HG02938 (cell line): Measurements from ENCODE around the gene ACTN4.
A peak's percentile ranks its signal among the peaks of the same experiment; 100 is the strongest.
"Not testable (repeated sequence)": the region's sequence is repeated elsewhere in the genome, so short reads cannot be mapped to it uniquely, and the experiment has no call there.

Experiments used
- ATAC-seq: cut with Tn5 transposase; IDR thresholded peaks from one replicate; pipeline ENCODE4 v1.9.1; 2021; ENCODE audit warnings: mild to moderate bottlenecking, moderate library complexity; ENCODE audit not compliant: unreplicated experiment

ACTN4 gene

DNA sequence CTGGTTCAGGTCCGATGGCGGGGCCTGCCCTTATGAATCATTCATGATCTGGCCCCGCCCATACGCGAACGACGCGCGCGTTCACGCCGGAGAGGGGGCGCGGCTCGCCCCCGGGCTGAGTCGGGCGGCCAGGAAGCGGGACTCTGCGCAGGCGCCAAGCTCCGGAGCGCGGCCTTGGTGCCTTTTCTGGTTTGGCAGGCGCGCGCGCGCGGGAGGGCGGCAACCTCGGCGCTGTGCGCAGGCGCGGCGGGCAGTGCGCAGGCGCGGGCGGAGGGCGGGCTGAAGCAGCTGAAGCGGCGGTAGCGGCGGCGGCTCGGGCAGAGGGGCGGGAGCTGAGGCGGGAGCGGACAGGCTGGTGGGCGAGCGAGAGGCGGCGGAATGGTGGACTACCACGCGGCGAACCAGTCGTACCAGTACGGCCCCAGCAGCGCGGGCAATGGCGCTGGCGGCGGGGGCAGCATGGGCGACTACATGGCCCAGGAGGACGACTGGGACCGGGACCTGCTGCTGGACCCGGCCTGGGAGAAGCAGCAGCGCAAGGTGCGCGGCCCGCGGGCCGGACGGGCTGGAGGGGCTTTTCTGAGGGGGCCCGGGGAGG lies at the start of gene ACTN4:
Gene ACTN4, plus strand, starts transcription at position 282 of the 598 bp plus-strand sequence. Its CDS starts 97 bp downstream, at position 379.
- peak; percentile 79 for ATAC-seq

GRCh38 chr19:38599722-38600121 lies 47.7 kb upstream of the ACTN4 start:
- no peak for ATAC-seq

GRCh38 chr19:38602856-38603255 lies 44.6 kb upstream of the ACTN4 start:
- not testable (repeated sequence) for ATAC-seq

- ATAC-seq: no peak
Measured at GRCh38 chr19:38606131-38606530, 41.3 kb upstream of the ACTN4 start.

GRCh38 chr19:38614289-38614688 lies 33.2 kb upstream of the ACTN4 start:
- ATAC-seq: no peak

DNA sequence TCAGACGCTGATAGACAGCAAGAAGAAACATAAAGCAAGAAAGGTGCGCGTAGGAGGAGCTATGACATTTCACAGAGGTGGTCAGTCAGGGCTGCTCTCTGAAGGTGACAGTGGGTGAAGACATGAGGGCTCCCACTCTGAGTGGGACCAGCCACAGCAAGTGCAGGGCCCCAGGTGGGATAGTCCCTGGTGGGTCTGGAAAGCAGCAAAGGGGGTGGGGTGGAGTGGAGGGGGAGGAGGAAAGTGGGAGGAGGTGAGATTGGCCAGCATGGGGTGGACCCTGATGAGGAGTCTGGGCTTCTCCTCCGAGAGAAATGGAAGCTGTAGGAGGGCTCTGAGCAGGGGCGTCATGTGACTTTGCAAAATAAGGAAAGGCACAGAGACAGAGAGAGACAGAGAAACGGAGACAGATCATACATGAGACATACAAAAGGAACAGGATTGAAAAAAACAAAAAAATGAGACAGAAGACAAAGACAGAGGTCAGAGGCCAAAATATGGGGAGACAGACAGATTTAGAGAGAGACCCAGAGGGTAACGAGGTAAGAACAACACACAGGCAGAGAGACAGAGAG lies 32.4 kb upstream of the ACTN4 start:
- ATAC-seq: no peak

DNA sequence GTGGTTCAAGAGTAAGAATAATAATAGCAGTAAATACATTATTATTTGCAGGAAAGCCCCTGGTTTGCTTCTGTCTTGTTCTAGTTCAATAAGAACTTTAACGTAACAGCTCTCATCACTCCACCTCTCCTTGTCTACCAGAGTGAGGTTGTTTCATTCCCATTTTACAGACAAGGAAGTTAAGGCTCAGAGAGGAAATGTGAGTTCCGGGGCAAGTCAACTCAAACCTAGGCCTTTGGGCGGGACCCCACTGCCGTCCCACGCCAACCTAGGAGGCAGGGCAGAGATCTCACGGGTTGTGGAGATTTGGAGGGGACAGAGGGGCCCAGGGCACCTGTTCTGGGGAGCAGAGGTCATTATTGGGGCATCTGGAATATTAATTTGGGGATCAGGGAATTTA lies 31.2 kb upstream of the ACTN4 start:
- ATAC-seq: no peak

- no peak for ATAC-seq
Measured at GRCh38 chr19:38617283-38617763, 30.1 kb upstream of the ACTN4 start.

GRCh38 chr19:38617764-38618589 lies 29.5 kb upstream of the ACTN4 start, which contains the start of gene MAP4K1:
Gene MAP4K1 (minus strand): TSS chr19:38617953. CDS start chr19:38617895, 58 bp downstream.
- ATAC-seq: peak; percentile 50

DNA sequence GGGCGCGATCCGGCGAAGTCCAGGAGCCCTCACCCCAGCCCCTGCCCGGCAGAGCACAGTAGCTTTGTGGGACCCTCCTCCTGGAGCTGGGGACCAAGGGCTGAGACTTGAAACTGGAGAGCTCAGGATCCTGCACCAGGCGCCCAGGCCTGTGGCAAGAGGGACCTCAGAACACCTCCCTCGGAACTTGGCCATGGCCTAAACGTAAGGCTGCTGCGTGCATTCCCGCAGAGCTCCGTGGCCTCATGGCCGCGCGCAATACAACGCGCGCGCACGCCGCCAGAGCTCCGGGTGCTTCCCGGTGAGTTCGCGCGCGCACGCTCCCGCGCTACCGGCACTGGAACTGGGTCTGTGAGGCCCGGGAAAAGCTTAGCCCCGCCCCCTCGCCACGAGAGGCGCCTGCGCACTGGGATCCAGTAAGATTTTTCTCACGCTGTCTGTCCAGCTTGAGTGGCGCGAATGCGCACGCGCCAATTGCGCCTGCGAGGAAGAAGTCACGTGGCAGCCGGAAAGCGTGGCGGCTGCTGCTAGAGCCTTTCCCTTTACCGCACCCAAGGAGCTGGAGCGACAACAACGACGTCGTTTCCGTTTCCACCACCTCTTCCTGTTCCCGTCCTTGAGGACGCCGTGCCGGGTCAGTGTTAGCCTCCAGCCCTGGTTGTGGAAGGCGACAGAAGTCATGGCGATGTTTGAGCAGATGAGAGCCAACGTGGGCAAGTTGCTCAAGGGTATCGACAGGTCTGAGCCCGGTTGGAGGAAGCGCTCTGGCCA lies 28.7 kb upstream of the ACTN4 start, which contains the start of gene EIF3K:
Gene EIF3K, plus strand, starts transcription at position 599 of the 771 bp plus-strand sequence. Its CDS starts 81 bp downstream, at position 680.
- ATAC-seq: peak; percentile 69

DNA sequence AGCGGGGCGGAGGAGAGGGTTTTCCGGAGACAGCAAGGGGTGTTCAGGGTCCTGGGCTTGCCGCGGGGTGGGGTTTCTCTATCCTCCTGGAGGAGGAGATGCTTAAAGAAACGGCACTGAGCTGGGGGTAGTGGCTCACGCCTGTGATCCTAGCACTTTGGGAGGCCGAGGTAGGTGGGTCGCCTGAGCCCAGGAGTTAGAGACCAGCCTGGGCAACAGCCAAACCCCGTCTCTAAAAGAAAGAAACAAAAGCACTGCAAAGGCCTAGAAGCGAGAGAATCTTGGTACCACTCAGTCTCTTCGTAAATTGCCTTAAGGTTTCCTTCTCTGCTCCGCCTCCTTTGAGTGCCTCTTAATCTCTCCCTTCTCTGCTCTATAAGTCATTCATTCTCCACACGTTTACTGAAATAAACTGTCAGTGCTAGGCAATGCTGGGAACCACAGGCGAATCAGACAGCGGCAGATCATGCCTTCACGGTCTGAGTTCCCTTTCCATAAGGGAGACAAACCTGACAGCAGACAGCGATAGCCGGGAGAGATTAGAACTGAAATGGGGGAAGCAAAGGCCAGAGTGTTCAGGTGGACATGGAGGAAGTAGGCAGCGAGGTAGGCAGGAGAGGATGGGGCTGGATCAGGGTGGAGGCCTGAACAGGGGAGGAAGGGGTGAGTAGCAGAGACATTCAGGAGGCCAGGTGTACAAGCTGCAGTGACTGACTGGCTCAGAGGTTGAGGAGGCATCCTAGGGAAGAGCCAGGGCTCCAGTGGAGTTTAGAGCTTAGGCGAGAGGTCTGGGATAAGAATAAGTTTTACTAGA lies 27.9 kb upstream of the ACTN4 start:
- ATAC-seq: no peak

GRCh38 chr19:38624822-38625221 lies 22.6 kb upstream of the ACTN4 start:
- ATAC-seq: no peak

DNA sequence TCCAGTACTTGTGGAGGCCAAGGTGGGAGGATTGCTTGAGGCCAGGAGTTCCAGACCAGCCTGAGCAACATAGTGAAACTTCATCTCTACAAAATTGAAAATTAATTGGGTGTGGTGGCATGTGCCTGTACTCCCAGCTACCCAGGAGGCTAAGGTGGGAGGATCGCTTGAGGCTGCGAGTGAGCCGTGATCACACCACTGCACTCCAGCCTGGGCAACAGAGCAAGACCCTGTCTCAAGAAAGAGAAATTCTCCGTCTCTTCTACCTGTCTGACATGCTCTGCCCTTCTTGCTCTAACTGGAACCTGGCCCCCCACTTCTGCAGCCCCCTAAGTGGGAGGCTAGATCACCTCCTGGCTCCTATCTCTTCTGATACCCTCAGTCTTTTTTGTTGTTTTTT lies 21.0 kb upstream of the ACTN4 start:
- no peak for ATAC-seq

DNA sequence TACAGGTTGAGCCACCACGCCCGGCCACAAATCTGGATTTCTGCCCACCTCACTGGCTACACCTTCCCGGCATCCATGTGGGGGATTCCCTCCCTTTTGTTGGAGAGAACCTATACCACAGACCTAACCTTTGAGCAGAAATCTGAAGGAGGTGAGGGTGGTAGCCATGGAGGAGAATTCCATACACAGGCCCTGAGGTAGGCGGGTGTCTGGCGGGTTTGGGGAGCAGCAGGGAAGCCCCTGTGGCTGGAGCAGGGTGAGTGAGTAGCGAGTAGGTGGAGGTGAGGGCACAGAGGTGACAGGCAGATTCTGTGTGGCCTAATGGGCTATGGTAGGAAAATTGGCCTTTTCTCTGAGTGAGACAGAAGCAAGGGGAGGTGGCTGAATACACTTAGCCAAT lies 17.9 kb upstream of the ACTN4 start:
- no peak for ATAC-seq

GRCh38 chr19:38631301-38631700 lies 16.1 kb upstream of the ACTN4 start:
- ATAC-seq: not testable (repeated sequence)

GRCh38 chr19:38631811-38632475 lies 15.5 kb upstream of the ACTN4 start:
- ATAC-seq: not testable (repeated sequence)

DNA sequence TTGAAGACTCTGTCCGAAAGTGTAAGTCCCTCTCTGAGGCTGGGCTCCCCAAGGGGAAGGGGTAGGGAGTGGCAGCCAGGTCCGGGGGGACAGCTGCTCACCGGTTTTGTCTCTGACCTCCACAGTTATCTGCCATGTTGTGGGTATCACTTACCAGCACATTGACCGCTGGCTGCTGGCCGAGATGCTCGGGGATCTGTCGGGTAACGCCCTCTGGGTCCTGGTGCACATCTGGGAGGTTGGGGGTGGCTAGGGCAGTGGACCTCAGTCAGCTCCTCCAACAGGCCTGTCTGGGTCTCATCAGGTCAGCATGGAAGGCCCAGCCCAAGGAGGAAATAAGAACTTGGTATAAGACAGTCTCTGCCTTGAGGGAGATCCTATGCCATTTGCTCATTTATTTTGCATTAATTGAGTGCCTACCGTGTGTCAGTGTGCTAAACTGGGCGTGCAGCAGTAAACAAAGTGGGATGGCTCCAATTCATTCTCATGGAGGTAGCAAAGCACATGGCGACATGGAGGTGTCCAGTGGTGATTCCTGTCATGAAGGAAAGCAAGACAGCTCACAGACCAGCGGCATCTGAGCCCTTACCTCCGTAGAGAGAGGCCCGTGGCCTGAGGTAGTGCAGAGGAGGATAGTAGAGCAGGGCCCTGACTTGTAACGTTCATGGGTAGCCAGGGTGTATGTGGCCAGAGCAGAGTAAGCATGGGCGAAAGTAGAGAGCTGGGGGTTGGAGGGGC lies 14.8 kb upstream of the ACTN4 start:
- ATAC-seq: no peak

DNA sequence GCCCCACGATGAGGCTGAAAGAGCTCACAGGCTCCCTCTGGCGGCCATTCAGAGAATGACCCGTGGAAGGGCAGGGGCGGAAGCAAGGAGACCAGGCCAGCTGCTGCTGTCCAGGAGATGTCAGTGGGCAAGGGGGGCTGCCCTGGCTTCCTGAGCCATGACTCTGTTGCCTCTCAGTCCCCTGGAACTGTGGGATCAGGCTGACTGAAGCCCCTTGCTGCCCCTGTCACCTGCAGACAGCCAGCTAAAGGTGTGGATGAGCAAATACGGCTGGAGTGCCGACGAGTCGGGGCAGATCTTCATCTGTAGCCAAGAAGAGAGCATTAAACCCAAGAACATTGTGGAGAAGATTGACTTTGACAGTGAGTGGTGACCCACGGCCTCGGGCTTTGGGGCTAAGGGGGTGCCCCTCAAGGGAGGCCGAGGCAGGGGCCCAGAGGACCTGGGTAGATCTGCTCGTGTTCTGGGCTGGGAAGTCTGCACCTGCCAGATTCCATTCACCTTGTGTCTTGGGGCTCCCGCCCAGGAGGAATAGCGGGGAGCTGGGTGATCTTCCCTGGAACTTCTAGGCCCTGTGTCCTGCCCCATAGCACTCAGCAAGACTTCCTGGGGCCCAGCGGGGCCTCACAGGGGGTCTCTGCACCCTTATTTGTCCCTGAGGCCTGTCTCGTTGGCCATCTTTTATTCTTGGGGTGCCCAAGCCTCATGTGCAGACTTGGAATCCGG lies 12.5 kb upstream of the ACTN4 start:
- no peak for ATAC-seq
